ENCODE measurements around the gene DOCK7. TPM values are rescaled to one million over a fixed set of nuclear protein-coding genes. Genes with fewer than 3 reads are reported as not detected.

Gene DOCK7
- total RNA-seq, 1 experiment from 2014 or later, result 57.2 TPM

GRCh38 chr1:62457955-62458354, 230.2 kb downstream of the DOCK7 start:
- Histone ChIP-seq H3K27me3 (ENCODE audit: control insufficient read depth, insufficient read depth, low read length) (no peaks in the 10 kb centered on the region), H3K9me3 (ENCODE audit: control insufficient read depth, insufficient read depth, low read depth, low read length) (no peaks in the 10 kb centered on the region), H3K27ac (ENCODE audit: low read length) (no peak overlapping the region), H3K4me3 (ENCODE audit: low read depth in 2 of 2, low read length in 2 of 2) (no peak overlapping the region), H3K36me3 (ENCODE audit: control insufficient read depth, insufficient read depth, low read length) (peaks cover 16% of the 10 kb centered on the region), H3K4me1 (ENCODE audit: control insufficient read depth, insufficient read depth, low read length) (no peaks in the 10 kb centered on the region)
- no peak for TF ChIP-seq CTCF (IDR thresholded peaks at IDR 0.05)
- TF ChIP-seq TCF7L2 (IDR thresholded peaks at IDR 0.05; ENCODE audit: low read depth, low read length), result no peak
- TF ChIP-seq POLR2AphosphoS5 (IDR thresholded peaks at IDR 0.05; ENCODE audit: low read depth, low read length), result no peak
- no peak for TF ChIP-seq REST (IDR thresholded peaks at IDR 0.05; ENCODE audit: insufficient read depth in 1 of 2, low read depth in 2 of 2, low read length in 1 of 2)
- TF ChIP-seq SIN3A (IDR thresholded peaks at IDR 0.05; ENCODE audit: borderline replicate concordance, insufficient read depth, low read depth, low read length), result no peak
- ChIA-PET CTCF (no interaction called here), POLR2A (interaction anchor here (0.7 kb wide), 1 partner anchor 18 kb away, joined by 5 read pairs; no protein-coding TSS in a partner anchor)
- in situ Hi-C loops (cut with HindIII; ENCODE audit: low pct_unique_long_range_greater_than_20kb, low sequenced_read_pairs), result no loop called here
- intact Hi-C loops (cut with micrococcal nuclease; ENCODE audit: unreplicated experiment), result no loop called here
- no TSS peak for BruUV-seq (replicated peaks)
- ATAC-seq (no peak), DNase-seq (ENCODE audit: low read depth, low spot score) (no peak)

GRCh38 chr1:62452951-62453350, 235.2 kb downstream of the DOCK7 start:
- Histone ChIP-seq H3K4me1 (ENCODE audit: control insufficient read depth, insufficient read depth, low read length) (no peaks in the 10 kb centered on the region), H3K27me3 (ENCODE audit: control insufficient read depth, insufficient read depth, low read length) (no peaks in the 10 kb centered on the region), H3K27ac (ENCODE audit: low read length) (no peak overlapping the region), H3K9me3 (ENCODE audit: control insufficient read depth, insufficient read depth, low read depth, low read length) (no peaks in the 10 kb centered on the region), H3K4me3 (ENCODE audit: low read depth in 2 of 2, low read length in 2 of 2) (no peak overlapping the region), H3K36me3 (ENCODE audit: control insufficient read depth, insufficient read depth, low read length) (peaks cover 52% of the 10 kb centered on the region)
- ATAC-seq (no peak), DNase-seq (ENCODE audit: low read depth, low spot score) (no peak)
- CTCF ChIA-PET, result no interaction called here
- intact Hi-C loops (cut with micrococcal nuclease; ENCODE audit: unreplicated experiment), result no loop called here
- in situ Hi-C loops (cut with HindIII; ENCODE audit: low pct_unique_long_range_greater_than_20kb, low sequenced_read_pairs), result no loop called here
- TF ChIP-seq REST (IDR thresholded peaks at IDR 0.05; ENCODE audit: insufficient read depth in 1 of 2, low read depth in 2 of 2, low read length in 1 of 2), result no peak
- TF ChIP-seq TCF7L2 (IDR thresholded peaks at IDR 0.05; ENCODE audit: low read depth, low read length), result no peak
- TF ChIP-seq SIN3A (IDR thresholded peaks at IDR 0.05; ENCODE audit: borderline replicate concordance, insufficient read depth, low read depth, low read length), result no peak
- TF ChIP-seq POLR2AphosphoS5 (IDR thresholded peaks at IDR 0.05; ENCODE audit: low read depth, low read length), result no peak
- no peak for TF ChIP-seq CTCF (IDR thresholded peaks at IDR 0.05)
- no TSS peak for BruUV-seq (replicated peaks)
- POLR2A ChIA-PET, result no interaction called here
